Activated T-cell treated with anti-CD3 and anti-CD28 coated beads for 24 hours (primary cell): ENCODE data around the gene CIART.
"Not testable (repeated sequence)": the region's sequence is repeated elsewhere in the genome, so short reads cannot be mapped to it uniquely, and the experiment has no call there.

Experiments
- DNase-seq: peaks from one replicate; pipeline ENCODE4 v3.0.0-alpha.2; 2020; ENCODE audit warnings: low read depth

CIART gene

GRCh38 chr1:150281758-150282557, at the start of gene CIART:
CIART (plus strand) TSS chr1:150282554; CDS start chr1:150283268, 714 bp downstream.
- DNase-seq, result peak; percentile 61

- not testable (repeated sequence) for DNase-seq
Observed at GRCh38 chr1:150232921-150233320, 49.4 kb upstream of the CIART start.

- peak; percentile 31 for DNase-seq
Observed at GRCh38 chr1:150233359-150234308, 48.7 kb upstream of the CIART start.

- no peak for DNase-seq
Observed at GRCh38 chr1:150234309-150234565, 48.1 kb upstream of the CIART start.

GRCh38 chr1:150234566-150235293, 47.6 kb upstream of the CIART start:
- peak; percentile 84 for DNase-seq

GRCh38 chr1:150235294-150235851, 47.0 kb upstream of the CIART start:
- DNase-seq, result peak; percentile 20

- DNase-seq, result peak; percentile 88
Observed at GRCh38 chr1:150235852-150236613, 46.3 kb upstream of the CIART start, which contains the start of gene ANP32E. ANP32E (minus strand) TSS chr1:150236112; CDS start chr1:150235786, 326 bp downstream.

GRCh38 chr1:150236614-150237100, 45.7 kb upstream of the CIART start:
- no peak for DNase-seq

GRCh38 chr1:150237176-150237575, 45.2 kb upstream of the CIART start:
- DNase-seq, result not testable (repeated sequence)

- no peak for DNase-seq
Observed at GRCh38 chr1:150237746-150238145, 44.6 kb upstream of the CIART start.

GRCh38 chr1:150243003-150243402, 39.4 kb upstream of the CIART start:
- DNase-seq, result no peak

GRCh38 chr1:150249936-150250335, 32.4 kb upstream of the CIART start:
- DNase-seq, result no peak

- no peak for DNase-seq
Observed at GRCh38 chr1:150256198-150256553, 26.2 kb upstream of the CIART start.

GRCh38 chr1:150256554-150257341, 25.6 kb upstream of the CIART start:
- DNase-seq, result no peak

GRCh38 chr1:150257624-150258585, 24.4 kb upstream of the CIART start, which contains the start of gene CA14:
CA14 (plus strand) TSS chr1:150257774; CDS start chr1:150258129, 355 bp downstream.
- no peak for DNase-seq

GRCh38 chr1:150259217-150259616, 23.1 kb upstream of the CIART start:
- DNase-seq, result no peak

- no peak for DNase-seq
Observed at GRCh38 chr1:150259758-150260669, 22.3 kb upstream of the CIART start.

- DNase-seq, result no peak
Observed at GRCh38 chr1:150261367-150261766, 21.0 kb upstream of the CIART start.
